ENCODE results near the gene TMEM154. TPM values are rescaled to one million over a fixed set of nuclear protein-coding genes. Genes with fewer than 3 reads are reported as not detected.

TMEM154 gene
- total RNA-seq, 2 experiments from 2014 or later, result 13.6 to 16.7 TPM

GRCh38 chr4:152630324-152630723 lies 49.5 kb downstream of the TMEM154 start:
- Histone ChIP-seq H3K27ac (ENCODE audit: low read depth in 1 of 2, low read length in 2 of 2) (no peak overlapping the region), H3K36me3 (ENCODE audit: insufficient read depth, low read length) (peaks cover 27% of the 10 kb centered on the region), H3K27me3 (ENCODE audit: control insufficient read depth in 1 of 2, insufficient read depth in 2 of 2, low read length in 2 of 2) (no peaks in the 10 kb centered on the region), H3K4me1 (ENCODE audit: insufficient read depth, low read length) (no peaks in the 10 kb centered on the region), H3K9me3 (ENCODE audit: control insufficient read depth in 1 of 2, insufficient read depth in 1 of 2, low read length in 2 of 2) (no peaks in the 10 kb centered on the region), H3K4me3 (ENCODE audit: low read length) (no peak overlapping the region)
- DNase-seq, result no peak
- H3K36me3 Mint-ChIP-seq (ENCODE audit: low read depth), result peaks cover 58% of the 10 kb centered on the region
- ATAC-seq (ENCODE audit: poor library complexity), result no peak
- no peaks in the 10 kb centered on the region for H3K4me1 Mint-ChIP-seq (ENCODE audit: low read depth)
- ChIA-PET CTCF (interaction anchor here (0.7 to 2.1 kb wide), 3 partner anchors 129 to 1015 kb away, joined by 3 to 6 read pairs (median 3); no protein-coding TSS in a partner anchor), POLR2A (no interaction called here)
- no peak overlapping the region for H3K4me3 Mint-ChIP-seq
- no peaks in the 10 kb centered on the region for H3K9me3 Mint-ChIP-seq
- no peak overlapping the region for H3K27ac Mint-ChIP-seq
- intact Hi-C loops (cut with DNase I, micrococcal nuclease), result no loop called here
- H3K27me3 Mint-ChIP-seq, result no peaks in the 10 kb centered on the region
- no peak for TF ChIP-seq CTCF (IDR thresholded peaks at IDR 0.05)

- H3K27ac Mint-ChIP-seq, result no peak overlapping the region
- H3K27me3 Mint-ChIP-seq, result no peaks in the 10 kb centered on the region
- no peaks in the 10 kb centered on the region for H3K4me1 ChIP-seq (ENCODE audit: insufficient read depth, low read length)
- peaks cover 60% of the 10 kb centered on the region for H3K36me3 Mint-ChIP-seq (ENCODE audit: low read depth)
- H3K9me3 ChIP-seq (ENCODE audit: control insufficient read depth in 1 of 2, insufficient read depth in 1 of 2, low read length in 2 of 2), result no peaks in the 10 kb centered on the region
- intact Hi-C loops (cut with DNase I, micrococcal nuclease), result loop anchor here in 1 of 2 experiments (5.0 kb wide), 1 partner anchor 93 kb away; the partner anchor contains the start of gene FBXW7
- H3K4me3 Mint-ChIP-seq, result no peak overlapping the region
- H3K9me3 Mint-ChIP-seq, result no peaks in the 10 kb centered on the region
- no peaks in the 10 kb centered on the region for H3K4me1 Mint-ChIP-seq (ENCODE audit: low read depth)
- DNase-seq (no peak), ATAC-seq (ENCODE audit: poor library complexity) (no peak)
- no peaks in the 10 kb centered on the region for H3K27me3 ChIP-seq (ENCODE audit: control insufficient read depth in 1 of 2, insufficient read depth in 2 of 2, low read length in 2 of 2)
- no peak overlapping the region for H3K27ac ChIP-seq (ENCODE audit: low read depth in 1 of 2, low read length in 2 of 2)
- POLR2A ChIA-PET, result no interaction called here
- TF ChIP-seq CTCF (IDR thresholded peaks at IDR 0.05), result no peak
- CTCF ChIA-PET, result interaction anchor here (0.7 to 2.1 kb wide), 3 partner anchors 129 to 1015 kb away, joined by 3 to 6 read pairs (median 3); no protein-coding TSS in a partner anchor
- peaks cover 26% of the 10 kb centered on the region for H3K36me3 ChIP-seq (ENCODE audit: insufficient read depth, low read length)
- no peak overlapping the region for H3K4me3 ChIP-seq (ENCODE audit: low read length)
Measured at GRCh38 chr4:152629908-152630307, 49.9 kb downstream of the TMEM154 start.

- Mint-ChIP-seq H3K9me3 (no peaks in the 10 kb centered on the region), H3K27ac (no peak overlapping the region)
- intact Hi-C loops (cut with DNase I, micrococcal nuclease), result loop anchor here in 1 of 2 experiments (5.0 kb wide), 1 partner anchor 91 kb away; the partner anchor contains the start of gene FBXW7
Measured at GRCh38 chr4:152628128-152628527, 51.7 kb downstream of the TMEM154 start.

More at GRCh38 chr4:152628128-152628527, 51.7 kb downstream of the TMEM154 start:
- POLR2A ChIA-PET, result no interaction called here
- no peak for ATAC-seq (ENCODE audit: poor library complexity)
- no peaks in the 10 kb centered on the region for H3K4me1 ChIP-seq (ENCODE audit: insufficient read depth, low read length)
- H3K36me3 ChIP-seq (ENCODE audit: insufficient read depth, low read length), result peaks cover 23% of the 10 kb centered on the region
- DNase-seq, result no peak
- H3K9me3 ChIP-seq (ENCODE audit: control insufficient read depth in 1 of 2, insufficient read depth in 1 of 2, low read length in 2 of 2), result no peaks in the 10 kb centered on the region
- no peaks in the 10 kb centered on the region for H3K4me1 Mint-ChIP-seq (ENCODE audit: low read depth)
- no peak overlapping the region for H3K4me3 Mint-ChIP-seq
- H3K27ac ChIP-seq (ENCODE audit: low read depth in 1 of 2, low read length in 2 of 2), result no peak overlapping the region
- H3K27me3 ChIP-seq (ENCODE audit: control insufficient read depth in 1 of 2, insufficient read depth in 2 of 2, low read length in 2 of 2), result no peaks in the 10 kb centered on the region
- CTCF ChIA-PET, result no interaction called here
- no peaks in the 10 kb centered on the region for H3K27me3 Mint-ChIP-seq
- H3K36me3 Mint-ChIP-seq (ENCODE audit: low read depth), result peaks cover 47% of the 10 kb centered on the region
- TF ChIP-seq CTCF (IDR thresholded peaks at IDR 0.05), result no peak
- no peak overlapping the region for H3K4me3 ChIP-seq (ENCODE audit: low read length)
